Endothelial cell (in vitro differentiated cells): ENCODE data around the gene CNTNAP5. TPM values are rescaled to one million over a fixed set of nuclear protein-coding genes. Genes with fewer than 3 reads are reported as not detected.

ENCODE experiments used
- DNase-seq: peaks from one replicate; pipeline ENCODE4 v3.0.0; 2021; ENCODE audit warnings: low spot score
- H3K27ac Mint-ChIP-seq: one replicate; pipeline ENCODE4 v1.8.0; 2021; ENCODE audit warnings: mixed read lengths, inconsistent platforms; ENCODE audit not compliant: unreplicated experiment
- H3K27me3 Mint-ChIP-seq: one replicate; pipeline ENCODE4 v1.8.0; 2021; ENCODE audit warnings: mild to moderate bottlenecking, moderate library complexity, mixed read lengths, inconsistent platforms; ENCODE audit not compliant: unreplicated experiment
- H3K36me3 Mint-ChIP-seq: one replicate; pipeline ENCODE4 v1.8.0; 2021; ENCODE audit warnings: mild to moderate bottlenecking, low read depth, mixed read lengths, inconsistent platforms; ENCODE audit not compliant: unreplicated experiment
- H3K4me1 Mint-ChIP-seq: one replicate; pipeline ENCODE4 v1.8.0; 2021; ENCODE audit warnings: mild to moderate bottlenecking, mixed read lengths, inconsistent platforms; ENCODE audit not compliant: unreplicated experiment
- H3K4me3 Mint-ChIP-seq: one replicate; pipeline ENCODE4 v1.8.0; 2021; ENCODE audit warnings: mild to moderate bottlenecking, mixed read lengths, inconsistent platforms; ENCODE audit not compliant: unreplicated experiment
- H3K9me3 Mint-ChIP-seq: one replicate; pipeline ENCODE4 v1.8.0; 2021; ENCODE audit warnings: mixed read lengths, inconsistent platforms; ENCODE audit not compliant: unreplicated experiment
- CTCF ChIP-seq: fragments of 200-600 bp; sonication (generic); IDR thresholded peaks from one replicate; pipeline ENCODE4 v1.5.0; 2021; ENCODE audit warnings: antibody characterized with exemption; ENCODE audit not compliant: unreplicated experiment
- total RNA-seq: library from RNA; stranded (reverse); fragmentation: NEBNext Ultra II Directional; extraction: Animal tissue kit (Norgen Biotek cat#: 25700); gene quantifications from one replicate; pipeline ENCODE4 v1.2.1, GENCODE V29; 2021; ENCODE audit not compliant: unreplicated experiment

The CNTNAP5 gene
- total RNA-seq, 1 donor from 2014 or later: 5.0 TPM

GRCh38 chr2:124805060-124805459 lies 780.0 kb downstream of the CNTNAP5 start:
- Mint-ChIP-seq H3K4me1 (no peaks in the 10 kb centered on the region), H3K27me3 (no peaks in the 10 kb centered on the region), H3K4me3 (no peak overlapping the region), H3K9me3 (no peaks in the 10 kb centered on the region), H3K27ac (no peak overlapping the region), H3K36me3 (no peaks in the 10 kb centered on the region)
- no peak for DNase-seq
- TF ChIP-seq CTCF: no peak

- Mint-ChIP-seq H3K27me3 (peaks cover 2% of the 10 kb centered on the region), H3K27ac (no peak overlapping the region), H3K4me1 (no peaks in the 10 kb centered on the region), H3K36me3 (no peaks in the 10 kb centered on the region), H3K9me3 (no peaks in the 10 kb centered on the region), H3K4me3 (no peak overlapping the region)
- TF ChIP-seq CTCF: peak; percentile 12
- peak; percentile 35 for DNase-seq
Observed at GRCh38 chr2:124810132-124810531, 785.0 kb downstream of the CNTNAP5 start.

GRCh38 chr2:124814968-124815745 lies 790.1 kb downstream of the CNTNAP5 start:
- no peaks in the 10 kb centered on the region for H3K36me3 Mint-ChIP-seq
- DNase-seq: no peak
- no peaks in the 10 kb centered on the region for H3K9me3 Mint-ChIP-seq
- no peak for TF ChIP-seq CTCF
- H3K27ac Mint-ChIP-seq: no peak overlapping the region
- H3K4me1 Mint-ChIP-seq: peaks cover under 1% of the 10 kb centered on the region
- H3K27me3 Mint-ChIP-seq: peaks cover 2% of the 10 kb centered on the region
- no peak overlapping the region for H3K4me3 Mint-ChIP-seq

GRCh38 chr2:124816007-124816406 lies 790.9 kb downstream of the CNTNAP5 start:
- Mint-ChIP-seq H3K4me1 (peaks cover 3% of the 10 kb centered on the region), H3K27ac (no peak overlapping the region), H3K36me3 (no peaks in the 10 kb centered on the region), H3K9me3 (no peaks in the 10 kb centered on the region), H3K4me3 (no peak overlapping the region), H3K27me3 (peaks cover 2% of the 10 kb centered on the region)
- no peak for TF ChIP-seq CTCF
- no peak for DNase-seq

GRCh38 chr2:124822516-124822915 lies 797.4 kb downstream of the CNTNAP5 start:
- Mint-ChIP-seq H3K27me3 (no peaks in the 10 kb centered on the region), H3K27ac (no peak overlapping the region), H3K36me3 (peaks cover 3% of the 10 kb centered on the region), H3K4me3 (no peak overlapping the region), H3K4me1 (peaks cover 6% of the 10 kb centered on the region), H3K9me3 (peaks cover 4% of the 10 kb centered on the region)
- no peak for TF ChIP-seq CTCF
- DNase-seq: no peak
